AG04449 (cell line): ENCODE results near the gene ZNF780B.
A peak's percentile ranks its signal among the peaks of the same experiment; 100 is the strongest.

ENCODE experiments used
- CTCF ChIA-PET: fragments of 350-600 bp; formaldehyde crosslinking; extraction: SDS; loops from one replicate; lab custom pipeline; 2021; ENCODE audit warnings: antibody characterized with exemption; lab: Yijun Ruan, JAX
- POLR2A ChIA-PET: fragments of 400-600, 350-600 bp; formaldehyde crosslinking; extraction: SDS; loops from one replicate; lab custom pipeline; 2020; ENCODE audit warnings: antibody characterized with exemption, inconsistent platforms; lab: Yijun Ruan, JAX
- DNase-seq: peaks from one replicate; pipeline ENCODE4 v3.0.0-alpha.2; 2010; ENCODE audit warnings: low read depth, low spot score
- H3K4me3 ChIP-seq: 2 replicates; pipeline ENCODE4 v1.5.1; 2011; ENCODE audit warnings: low read depth, mild to moderate bottlenecking, control low read depth, low read length
- TF ChIP-seq, protein P1 (sequence below): IDR thresholded peaks from one replicate; pipeline ENCODE4 v1.5.1; 2011; ENCODE audit warnings: mild to moderate bottlenecking, moderate library complexity, low read length, control low read depth, inconsistent platforms; ENCODE audit not compliant: insufficient read depth; ENCODE audit errors: missing control alignments

ZNF780B gene

GRCh38 chr19:40080289-40080688, 24.3 kb upstream of the ZNF780B start:
- CTCF ChIA-PET: no interaction called here
- no peak overlapping the region for H3K4me3 ChIP-seq
- TF ChIP-seq, protein P1, sequence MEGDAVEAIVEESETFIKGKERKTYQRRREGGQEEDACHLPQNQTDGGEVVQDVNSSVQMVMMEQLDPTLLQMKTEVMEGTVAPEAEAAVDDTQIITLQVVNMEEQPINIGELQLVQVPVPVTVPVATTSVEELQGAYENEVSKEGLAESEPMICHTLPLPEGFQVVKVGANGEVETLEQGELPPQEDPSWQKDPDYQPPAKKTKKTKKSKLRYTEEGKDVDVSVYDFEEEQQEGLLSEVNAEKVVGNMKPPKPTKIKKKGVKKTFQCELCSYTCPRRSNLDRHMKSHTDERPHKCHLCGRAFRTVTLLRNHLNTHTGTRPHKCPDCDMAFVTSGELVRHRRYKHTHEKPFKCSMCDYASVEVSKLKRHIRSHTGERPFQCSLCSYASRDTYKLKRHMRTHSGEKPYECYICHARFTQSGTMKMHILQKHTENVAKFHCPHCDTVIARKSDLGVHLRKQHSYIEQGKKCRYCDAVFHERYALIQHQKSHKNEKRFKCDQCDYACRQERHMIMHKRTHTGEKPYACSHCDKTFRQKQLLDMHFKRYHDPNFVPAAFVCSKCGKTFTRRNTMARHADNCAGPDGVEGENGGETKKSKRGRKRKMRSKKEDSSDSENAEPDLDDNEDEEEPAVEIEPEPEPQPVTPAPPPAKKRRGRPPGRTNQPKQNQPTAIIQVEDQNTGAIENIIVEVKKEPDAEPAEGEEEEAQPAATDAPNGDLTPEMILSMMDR: no peak
- POLR2A ChIA-PET: no interaction called here
- DNase-seq: no peak

- TF ChIP-seq, protein P1: no peak
- CTCF ChIA-PET: no interaction called here
Measured at GRCh38 chr19:40078377-40078776, 22.3 kb upstream of the ZNF780B start.

GRCh38 chr19:40070058-40070457, 14.0 kb upstream of the ZNF780B start:
- DNase-seq: no peak
- TF ChIP-seq, protein P1: no peak
- POLR2A ChIA-PET: no interaction called here
- CTCF ChIA-PET: no interaction called here
- H3K4me3 ChIP-seq: no peak overlapping the region

More at GRCh38 chr19:40078377-40078776, 22.3 kb upstream of the ZNF780B start:
- no peak for DNase-seq
- POLR2A ChIA-PET: interaction anchor here (0.6 kb wide), 1 partner anchor 62 kb away, joined by 3 read pairs; no protein-coding TSS in a partner anchor
- no peak overlapping the region for H3K4me3 ChIP-seq

- H3K4me3 ChIP-seq: no peak overlapping the region
- TF ChIP-seq, protein P1: no peak
- CTCF ChIA-PET: no interaction called here
- DNase-seq: no peak
- POLR2A ChIA-PET: no interaction called here
Measured at GRCh38 chr19:40059624-40060023, 3.6 kb upstream of the ZNF780B start.

- DNase-seq: no peak
- ChIA-PET CTCF (no interaction called here), POLR2A (no interaction called here)
- TF ChIP-seq, protein P1: no peak
- no peak overlapping the region for H3K4me3 ChIP-seq
Measured at GRCh38 chr19:40057166-40057565, 1.1 kb upstream of the ZNF780B start.

GRCh38 chr19:40056505-40056904, 474 bp upstream of the ZNF780B start:
- ChIA-PET POLR2A (interaction anchor here (1.2 kb wide), 1 partner anchor 86 kb away, joined by 4 read pairs; the partner anchor contains the start of gene PSMC4), CTCF (no interaction called here)
- DNase-seq: no peak
- H3K4me3 ChIP-seq: peak overlapping the region; percentile 91
- TF ChIP-seq, protein P1: no peak
